DMS114 treated with DMSO at 0.1 percent for 48 hours (cell line): ENCODE results near the gene LCTL.
A peak's percentile ranks its signal among the peaks of the same experiment; 100 is the strongest.

Experiments used
- DNase-seq: peaks from one replicate; lab custom pipeline; 2025; ENCODE audit not compliant: unreplicated experiment; lab: John Stamatoyannopoulos, UW

LCTL gene, protein sequence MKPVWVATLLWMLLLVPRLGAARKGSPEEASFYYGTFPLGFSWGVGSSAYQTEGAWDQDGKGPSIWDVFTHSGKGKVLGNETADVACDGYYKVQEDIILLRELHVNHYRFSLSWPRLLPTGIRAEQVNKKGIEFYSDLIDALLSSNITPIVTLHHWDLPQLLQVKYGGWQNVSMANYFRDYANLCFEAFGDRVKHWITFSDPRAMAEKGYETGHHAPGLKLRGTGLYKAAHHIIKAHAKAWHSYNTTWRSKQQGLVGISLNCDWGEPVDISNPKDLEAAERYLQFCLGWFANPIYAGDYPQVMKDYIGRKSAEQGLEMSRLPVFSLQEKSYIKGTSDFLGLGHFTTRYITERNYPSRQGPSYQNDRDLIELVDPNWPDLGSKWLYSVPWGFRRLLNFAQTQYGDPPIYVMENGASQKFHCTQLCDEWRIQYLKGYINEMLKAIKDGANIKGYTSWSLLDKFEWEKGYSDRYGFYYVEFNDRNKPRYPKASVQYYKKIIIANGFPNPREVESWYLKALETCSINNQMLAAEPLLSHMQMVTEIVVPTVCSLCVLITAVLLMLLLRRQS

DNA sequence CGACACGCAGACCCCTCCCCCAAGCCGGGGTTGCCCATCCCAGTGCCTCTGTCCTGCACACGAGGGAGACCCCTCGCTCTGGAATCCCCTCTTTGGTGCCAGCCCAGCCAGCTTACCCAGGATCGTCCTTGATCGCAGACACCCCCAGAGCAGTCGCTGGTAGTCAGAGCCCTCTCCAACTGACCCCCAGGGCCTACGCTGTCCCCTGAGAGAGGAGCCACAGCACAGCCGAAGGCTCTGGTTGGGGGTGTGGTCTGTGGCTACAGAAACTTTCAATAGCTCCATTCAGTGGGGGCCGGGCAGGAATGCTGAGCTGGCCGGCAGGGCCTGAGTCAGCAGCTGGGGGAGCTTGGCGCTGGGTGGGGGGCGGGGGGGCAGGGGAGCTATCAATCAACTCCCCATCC, at the start of gene LCTL:
Gene LCTL, minus strand, starts transcription at position 258 of the 404 bp plus-strand sequence. CDS start 633 bp downstream, outside the sequence.
- no peak for DNase-seq

DNA sequence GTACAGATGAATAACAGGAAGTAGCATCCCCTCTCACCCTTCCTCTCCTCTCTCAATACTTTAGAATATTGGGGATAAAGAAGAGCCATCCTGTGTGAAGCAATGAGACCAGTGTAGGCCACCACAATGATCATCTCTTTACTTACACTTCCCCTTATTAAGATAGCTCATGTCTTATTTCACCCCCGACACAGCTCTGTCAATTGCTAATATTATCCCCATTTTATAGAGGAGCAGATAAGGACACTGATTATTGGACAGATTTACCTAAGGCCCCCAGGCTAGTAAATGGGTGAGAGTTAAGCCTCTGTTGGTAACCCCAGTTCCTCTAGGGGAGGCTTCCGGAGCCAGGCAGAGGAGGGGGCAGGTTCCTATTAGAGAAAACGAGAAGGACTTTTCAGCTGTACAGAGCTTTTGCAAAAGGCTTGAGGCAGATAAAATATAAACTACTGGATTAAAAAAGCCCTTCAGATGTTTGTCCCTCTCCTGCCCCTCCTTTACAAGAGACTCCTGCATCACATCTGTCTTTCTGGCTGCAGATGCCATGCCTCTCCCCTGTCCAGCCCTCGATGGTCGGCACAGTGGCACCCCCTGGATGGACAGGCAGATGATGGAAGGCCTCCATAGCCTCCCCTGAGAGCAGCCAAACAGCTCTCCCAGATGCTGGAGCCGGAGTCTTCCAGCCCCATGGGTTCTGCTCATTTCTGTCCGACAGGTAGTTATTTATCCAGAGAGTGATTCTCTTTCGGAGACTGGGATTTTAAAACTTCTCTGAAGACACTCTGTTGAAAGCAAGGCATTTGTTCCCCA, 49.4 kb upstream of the LCTL start:
- DNase-seq, result no peak

DNA sequence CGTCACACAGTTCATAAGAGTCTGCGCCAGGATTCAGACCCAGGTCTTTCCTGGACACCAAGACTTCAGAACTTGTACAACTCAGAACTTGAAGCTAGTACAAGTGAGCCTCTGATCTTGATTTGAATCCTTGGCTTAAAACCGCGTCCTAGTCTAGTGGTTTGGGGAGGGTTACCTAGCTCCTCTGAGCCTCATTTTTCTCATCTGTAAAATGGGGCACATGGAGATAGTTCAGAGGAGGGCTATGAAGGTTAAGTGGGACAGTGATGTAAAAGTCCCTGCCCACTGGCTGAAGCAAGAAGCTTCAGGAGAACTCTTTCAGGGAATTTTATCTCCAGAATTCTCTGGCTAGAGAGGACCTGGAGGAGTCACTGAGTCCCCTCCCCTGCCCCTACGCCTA, 48.7 kb upstream of the LCTL start:
- no peak for DNase-seq

GRCh38 chr15:66613743-66614142, 47.9 kb upstream of the LCTL start:
- DNase-seq, result no peak

GRCh38 chr15:66611257-66612053, 45.7 kb upstream of the LCTL start:
- no peak for DNase-seq

DNA sequence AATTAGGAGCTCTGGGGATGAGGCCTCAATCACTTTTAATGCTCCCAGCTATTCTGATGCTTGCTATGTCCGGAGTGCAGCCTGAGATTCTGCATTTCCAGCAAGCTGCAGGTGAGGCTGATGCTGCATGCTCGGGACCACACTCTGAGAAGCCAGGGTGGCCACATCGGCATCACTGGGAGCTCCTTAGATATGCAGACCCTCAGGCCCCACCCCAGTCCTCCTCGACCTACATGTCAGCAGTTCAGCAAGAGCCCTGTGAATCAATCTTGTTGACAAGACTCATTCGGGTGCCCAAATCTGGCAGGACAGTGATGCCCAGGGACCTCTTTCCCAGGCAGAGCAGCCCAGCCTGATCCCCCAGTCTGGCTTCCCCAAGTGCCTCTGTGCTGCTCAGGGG, 44.1 kb upstream of the LCTL start:
- no peak for DNase-seq

DNA sequence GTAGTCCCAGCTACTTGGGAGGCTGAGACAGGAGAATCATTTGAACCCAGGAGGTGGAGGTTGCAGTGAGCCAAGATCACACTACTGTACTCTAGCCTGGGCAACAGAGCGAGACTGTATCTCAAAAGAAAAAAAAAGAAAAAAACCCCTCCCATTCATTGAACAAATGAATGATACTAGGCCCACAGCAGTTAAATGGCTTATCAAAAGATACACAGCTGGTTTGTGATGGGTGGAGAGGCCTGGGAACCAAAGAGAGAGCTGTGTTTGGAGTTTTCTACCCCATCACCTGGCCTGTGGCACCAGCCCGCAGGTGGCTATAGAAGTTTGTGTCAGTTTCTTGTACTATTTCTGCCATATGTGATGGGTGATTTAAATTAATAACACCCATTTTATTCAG, 43.1 kb upstream of the LCTL start:
- no peak for DNase-seq

- no peak for DNase-seq
Measured at GRCh38 chr15:66608159-66608558, 42.4 kb upstream of the LCTL start.

- peak; percentile 37 for DNase-seq
Measured at GRCh38 chr15:66603301-66604179, 37.7 kb upstream of the LCTL start.

- no peak for DNase-seq
Measured at GRCh38 chr15:66601521-66601920, 35.7 kb upstream of the LCTL start.

- no peak for DNase-seq
Measured at GRCh38 chr15:66600240-66600627, 34.4 kb upstream of the LCTL start.

- no peak for DNase-seq
Measured at GRCh38 chr15:66599536-66600239, 33.9 kb upstream of the LCTL start.

DNA sequence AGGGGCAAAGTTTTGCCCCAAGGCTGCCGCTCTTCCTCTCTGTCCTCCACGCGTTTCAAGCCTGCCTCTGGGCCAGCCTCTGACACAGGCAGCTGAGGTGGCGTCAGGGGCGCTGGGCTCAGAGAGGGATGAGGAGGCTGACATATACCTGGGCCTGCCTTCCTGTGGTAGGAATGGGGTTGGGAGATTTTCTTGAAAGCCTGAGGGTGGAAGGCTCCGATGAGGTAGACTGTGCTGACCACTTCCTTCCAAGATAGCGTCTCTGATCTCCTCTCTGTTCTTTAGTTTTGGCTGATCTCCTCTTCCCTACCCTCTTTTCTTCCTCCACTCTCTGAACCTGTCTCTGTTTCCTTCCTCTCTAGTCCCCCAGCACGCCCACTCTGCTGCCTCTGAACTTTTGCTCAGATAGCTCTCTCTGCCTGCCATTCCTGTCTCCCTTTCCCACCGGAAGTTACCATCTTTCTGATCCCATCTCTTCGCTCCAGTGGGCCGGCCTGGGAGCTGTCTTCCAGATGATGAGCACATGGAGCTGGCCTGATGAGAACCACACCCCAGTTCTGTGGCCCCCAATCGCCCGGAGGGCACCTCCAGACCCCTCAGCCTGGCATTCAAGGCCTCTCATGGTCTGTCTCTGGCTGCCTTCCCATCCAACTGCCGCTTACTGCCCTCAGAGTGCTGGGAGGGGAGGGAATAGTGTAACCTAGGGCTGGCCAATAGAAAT, 32.5 kb upstream of the LCTL start:
- no peak for DNase-seq

DNA sequence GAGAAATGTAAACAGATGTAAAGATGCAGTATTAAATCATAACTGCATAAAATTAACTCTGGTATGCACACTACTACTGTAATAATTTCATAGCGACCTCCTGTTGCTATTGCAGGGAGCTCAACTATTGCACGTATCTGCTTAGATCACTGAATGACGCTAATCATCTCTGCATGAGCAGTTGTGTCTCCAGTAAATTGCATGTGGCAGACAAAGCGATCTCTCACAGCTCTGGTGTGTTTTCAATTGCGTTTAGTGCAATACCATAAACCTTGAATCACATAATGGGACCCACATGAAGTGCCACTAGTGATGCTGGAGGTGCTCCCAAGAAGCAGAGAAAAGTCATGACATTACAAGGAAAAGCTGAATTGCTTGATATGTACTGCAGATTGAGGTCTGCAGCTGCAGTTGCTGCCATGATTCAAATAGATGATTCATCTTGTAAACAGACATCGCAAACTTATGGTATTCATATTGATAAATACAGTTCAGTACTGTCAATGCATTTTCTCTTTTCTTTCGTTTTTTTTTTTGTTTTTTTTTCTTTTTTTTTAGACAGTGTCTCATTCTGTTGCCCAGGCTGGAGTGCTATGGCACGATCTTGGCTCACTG, 30.2 kb upstream of the LCTL start:
- DNase-seq, result no peak

GRCh38 chr15:66595332-66595731, 29.5 kb upstream of the LCTL start:
- no peak for DNase-seq

GRCh38 chr15:66594836-66595235, 29.0 kb upstream of the LCTL start:
- no peak for DNase-seq

DNA sequence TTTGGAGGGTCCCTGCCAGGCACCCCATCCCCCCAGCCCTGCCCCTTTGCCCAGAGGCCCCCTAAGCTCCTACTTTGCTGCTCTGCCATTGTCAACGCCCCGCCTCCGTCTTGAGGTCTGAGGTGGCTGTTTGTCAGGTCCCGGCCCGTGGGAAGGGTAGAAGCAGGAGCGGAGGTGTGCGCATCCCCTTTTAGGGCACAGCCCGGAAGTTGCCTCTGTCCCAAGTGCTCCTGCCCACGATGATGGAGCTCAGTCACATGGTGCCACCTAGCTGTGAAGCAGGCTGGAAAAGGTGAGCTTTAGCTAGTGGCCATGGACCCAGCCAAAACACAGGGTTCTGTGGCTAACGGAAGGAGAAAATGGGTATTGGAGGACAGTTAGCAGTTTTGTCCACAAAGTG, 28.5 kb upstream of the LCTL start:
- DNase-seq, result no peak

- DNase-seq, result no peak
Measured at GRCh38 chr15:66593219-66593780, 27.5 kb upstream of the LCTL start.
